HG02623 (cell line): ENCODE data around the gene ADAMTS14.

Experiments used
- ATAC-seq: cut with Tn5 transposase; IDR thresholded peaks from one replicate; pipeline ENCODE4 v1.9.1; 2021; ENCODE audit warnings: moderate library complexity; ENCODE audit not compliant: unreplicated experiment

Gene ADAMTS14

GRCh38 chr10:70782086-70782745 lies 109.9 kb downstream of the ADAMTS14 start:
- no peak for ATAC-seq

GRCh38 chr10:70782746-70783680 lies 110.7 kb downstream of the ADAMTS14 start:
- ATAC-seq, result no peak

GRCh38 chr10:70784016-70784415 lies 111.7 kb downstream of the ADAMTS14 start:
- ATAC-seq, result no peak

GRCh38 chr10:70784471-70784870 lies 112.2 kb downstream of the ADAMTS14 start:
- ATAC-seq, result no peak

- no peak for ATAC-seq
Measured at GRCh38 chr10:70785190-70785589, 112.9 kb downstream of the ADAMTS14 start, which contains the start of gene TBATA. Gene TBATA (minus strand): TSS chr10:70785377. CDS start chr10:70783379, 1,998 bp downstream.

- no peak for ATAC-seq
Measured at GRCh38 chr10:70786799-70787415, 114.6 kb downstream of the ADAMTS14 start.

GRCh38 chr10:70791386-70792039 lies 119.2 kb downstream of the ADAMTS14 start:
- no peak for ATAC-seq

GRCh38 chr10:70795613-70796012 lies 123.3 kb downstream of the ADAMTS14 start:
- ATAC-seq, result no peak

DNA sequence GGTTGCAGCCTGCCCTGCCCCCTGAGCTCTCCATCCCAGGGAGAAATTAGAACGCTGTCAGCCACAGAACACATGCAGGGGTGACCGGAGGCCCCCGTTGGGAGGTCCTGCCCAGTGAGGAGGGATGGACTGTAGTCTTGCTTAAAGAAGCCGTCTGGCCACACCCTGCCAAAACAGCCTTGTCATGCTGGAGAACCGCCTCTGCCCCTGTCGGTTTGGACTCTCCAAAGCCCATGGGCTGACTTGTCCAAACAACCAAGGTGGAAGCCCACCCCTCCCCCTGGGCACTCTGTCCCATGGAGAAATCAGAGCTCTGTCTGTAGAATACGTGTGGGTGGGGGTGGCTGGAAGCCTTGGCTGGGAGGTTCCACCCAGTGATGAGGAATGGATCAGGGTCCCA lies 125.5 kb downstream of the ADAMTS14 start:
- ATAC-seq, result no peak

DNA sequence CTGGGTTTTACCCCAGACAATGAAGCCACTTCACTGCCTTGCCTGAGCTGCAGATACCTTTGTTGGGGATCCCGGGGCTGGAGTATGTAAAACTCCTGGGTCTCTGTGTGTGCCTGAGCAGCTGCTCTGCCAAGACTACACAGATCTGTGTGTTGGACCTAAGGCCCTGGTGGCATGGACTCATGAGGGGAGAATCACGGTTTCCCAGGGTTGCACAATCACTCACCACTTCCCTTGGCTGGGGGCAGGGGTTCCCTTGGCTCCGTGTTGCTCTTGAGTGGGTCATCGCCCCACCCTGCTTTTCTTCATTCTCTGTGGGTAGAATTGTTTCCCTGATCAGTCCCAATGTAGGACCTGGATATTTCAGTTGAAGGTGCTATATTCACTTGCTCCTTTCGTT lies 126.8 kb downstream of the ADAMTS14 start:
- no peak for ATAC-seq

GRCh38 chr10:70801854-70802253 lies 129.5 kb downstream of the ADAMTS14 start:
- no peak for ATAC-seq

- no peak for ATAC-seq
Measured at GRCh38 chr10:70803775-70804420, 131.6 kb downstream of the ADAMTS14 start.

DNA sequence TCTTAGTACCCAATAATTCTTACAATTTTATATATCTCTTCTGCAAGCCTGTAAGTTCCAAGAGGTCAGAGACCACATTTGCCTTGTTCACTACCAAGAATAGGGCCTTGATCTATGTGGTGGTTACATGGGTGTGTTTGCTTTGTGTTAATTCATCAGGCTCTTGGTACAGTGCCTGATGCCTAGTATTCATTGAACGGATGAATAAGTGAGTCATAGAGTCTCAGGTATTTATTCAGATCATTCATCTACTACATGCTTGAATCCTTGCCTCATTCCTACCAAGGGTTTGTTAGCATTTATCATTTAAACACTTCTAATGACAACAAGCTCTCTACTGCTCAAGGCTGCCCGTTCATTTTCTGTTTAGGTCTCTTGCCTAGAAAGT lies 132.1 kb downstream of the ADAMTS14 start:
- no peak for ATAC-seq

DNA sequence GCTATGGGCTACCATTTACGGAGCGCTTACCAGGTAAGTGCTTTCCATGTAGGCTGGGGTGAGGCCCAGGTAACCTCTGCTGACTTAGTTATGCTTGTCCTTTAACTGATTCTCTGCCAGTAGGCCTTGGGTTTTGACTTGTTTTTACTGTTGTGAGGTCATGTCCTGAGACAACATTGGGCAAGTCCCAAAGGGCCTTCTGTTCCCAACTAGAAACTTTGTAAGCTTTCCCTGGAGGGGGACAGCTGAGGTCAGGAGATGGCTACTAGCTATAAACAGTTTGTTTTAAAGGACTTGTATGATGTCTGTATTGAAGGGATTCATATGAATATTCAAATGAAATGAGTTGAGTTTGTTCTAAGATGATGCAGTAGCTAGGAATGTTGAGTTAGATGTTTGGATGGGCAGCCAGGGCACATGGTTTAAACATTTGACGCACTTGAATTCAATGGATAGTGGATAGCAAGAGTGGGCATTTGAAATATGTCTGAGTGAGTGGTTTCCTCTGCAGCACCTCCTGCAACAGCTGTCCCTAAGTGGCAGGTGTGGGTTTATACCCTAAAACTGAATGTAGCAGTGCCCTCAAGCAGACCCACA lies 133.4 kb downstream of the ADAMTS14 start:
- no peak for ATAC-seq

- no peak for ATAC-seq
Measured at GRCh38 chr10:70806841-70807240, 134.5 kb downstream of the ADAMTS14 start.

DNA sequence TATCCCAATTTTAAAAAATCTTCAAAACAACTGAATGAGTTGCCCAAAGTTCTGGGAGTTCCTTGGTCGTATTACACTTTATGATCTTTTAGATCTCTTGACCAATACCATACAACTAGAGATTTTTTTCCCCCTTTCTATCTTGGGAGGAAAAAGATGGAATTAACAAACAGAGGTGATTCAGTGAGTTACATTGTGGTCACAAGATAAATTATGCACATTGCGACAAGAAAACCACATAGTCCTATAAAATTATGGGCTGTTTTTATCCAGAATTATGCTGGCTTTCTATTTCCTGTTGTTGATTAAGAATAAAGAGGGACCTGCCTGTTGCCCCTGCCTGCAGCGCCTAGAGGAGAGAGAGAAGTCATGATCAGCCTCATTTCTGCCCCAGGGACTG lies 135.2 kb downstream of the ADAMTS14 start:
- no peak for ATAC-seq

DNA sequence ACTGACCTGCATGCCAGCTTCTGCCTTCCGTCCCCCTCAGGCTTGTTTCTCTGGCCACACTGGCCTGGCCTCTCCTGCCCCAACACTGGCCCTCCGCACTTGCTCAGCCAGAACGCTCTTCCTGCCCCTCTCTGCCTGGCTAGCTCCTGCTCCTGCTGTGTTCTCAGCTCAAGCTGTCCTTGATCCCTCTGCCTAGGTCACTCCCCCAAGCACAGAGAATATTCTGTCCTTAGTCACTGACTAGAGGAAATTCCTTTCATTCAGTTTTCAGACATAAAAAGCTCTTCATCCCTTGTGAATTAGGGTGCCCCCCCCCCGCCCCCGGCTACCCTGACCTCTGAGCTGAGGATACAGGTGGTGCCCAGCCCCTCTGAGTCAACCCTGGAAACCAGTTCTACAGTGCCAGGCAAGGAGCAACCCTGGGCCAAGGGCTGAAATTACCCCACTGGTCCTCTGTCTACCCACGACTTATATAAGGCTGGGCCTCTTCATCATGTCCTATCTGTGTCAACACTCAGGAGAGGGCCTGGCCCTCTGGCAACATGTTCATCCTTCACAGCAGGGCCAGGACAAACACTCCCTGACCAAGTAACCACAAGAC lies 136.8 kb downstream of the ADAMTS14 start:
- no peak for ATAC-seq

DNA sequence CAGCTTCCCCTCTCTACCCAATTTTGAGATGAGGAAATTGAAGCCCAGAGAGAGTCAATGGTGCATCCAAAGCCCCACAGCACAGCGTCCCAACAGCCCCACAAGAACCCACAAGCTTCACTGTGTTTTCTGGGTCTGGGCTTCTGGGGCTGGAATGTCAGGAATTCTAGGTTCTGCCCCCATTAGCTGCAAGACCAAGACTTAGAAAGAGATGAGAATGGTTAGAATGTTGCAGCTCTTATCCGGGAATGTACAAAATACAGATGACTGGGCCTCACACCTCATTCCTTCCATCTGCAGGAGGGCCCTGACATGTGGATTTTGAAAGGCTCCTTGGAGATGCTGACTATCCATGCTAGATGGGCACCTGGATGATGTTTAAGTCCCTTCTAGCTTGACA lies 137.4 kb downstream of the ADAMTS14 start:
- no peak for ATAC-seq

DNA sequence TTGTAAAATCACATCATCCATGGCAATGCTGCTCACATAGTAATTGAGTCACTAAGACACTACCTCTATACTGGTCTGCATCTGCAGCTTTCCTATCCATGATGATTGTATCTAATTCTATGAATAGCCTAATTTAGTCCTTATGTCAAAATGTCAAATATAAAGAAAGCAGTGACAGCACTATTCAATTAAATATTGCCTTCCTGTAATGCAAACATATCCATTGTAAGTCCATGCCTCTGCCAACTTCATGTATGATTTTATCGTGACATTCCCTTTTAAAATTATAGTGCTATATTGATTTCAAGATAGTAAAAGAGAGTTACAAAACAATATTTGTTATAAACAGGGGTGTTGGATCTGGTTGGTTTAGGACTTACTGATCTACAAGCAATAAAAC lies 138.7 kb downstream of the ADAMTS14 start:
- ATAC-seq, result no peak

DNA sequence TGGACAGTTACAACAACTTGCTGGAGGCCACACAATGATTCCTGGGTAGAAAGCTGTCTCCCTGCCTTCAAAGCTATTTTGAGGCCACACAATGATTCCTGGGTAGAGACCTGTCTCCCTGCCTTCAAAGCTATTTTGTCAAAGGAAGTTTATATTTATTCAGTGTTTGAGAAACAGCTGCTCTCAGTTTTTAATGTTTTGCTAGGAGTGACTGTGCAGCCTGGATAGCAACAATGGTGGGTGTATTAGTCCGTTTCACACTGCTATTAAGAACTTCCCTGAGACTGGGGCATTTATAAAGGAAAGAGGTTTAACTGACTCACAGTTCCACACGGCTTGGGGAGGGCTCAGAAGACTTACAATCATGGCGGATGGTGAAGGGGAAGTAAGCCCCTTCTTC lies 139.6 kb downstream of the ADAMTS14 start:
- ATAC-seq, result no peak
